H1 (cell line): ENCODE results near the gene FAM131A. TPM values are rescaled to one million over a fixed set of nuclear protein-coding genes. Genes with fewer than 3 reads are reported as not detected.
A peak's percentile ranks its signal among the peaks of the same experiment; 100 is the strongest.

Source experiments
- EGR1 ChIP-seq: IDR thresholded peaks from 2 replicates; pipeline ENCODE4 v1.6.1; 2011; ENCODE audit warnings: low read depth, low read length, borderline replicate concordance
- EP300 ChIP-seq, 2 experiments: IDR thresholded peaks; 1 replicate in 1 of 2; 2 replicates in 1 of 2; pipeline ENCODE4 v1.6.1; 2011 to 2012; ENCODE audit warnings: low read depth in 2 of 2, low read length in 2 of 2, mild to moderate bottlenecking in 2 of 2, borderline replicate concordance in 1 of 2, inconsistent platforms in 1 of 2, moderate library complexity in 1 of 2
- JUND ChIP-seq: IDR thresholded peaks from 2 replicates; pipeline ENCODE4 v1.6.1; 2011; ENCODE audit warnings: mild to moderate bottlenecking, improper control_type of control experiment, low read length
- KDM5A ChIP-seq: fragments of 200-600 bp; IDR thresholded peaks from 2 replicates; pipeline ENCODE4 v1.7.1; 2012; ENCODE audit warnings: mild to moderate bottlenecking, low read length, inconsistent platforms, mixed read lengths
- MAFK ChIP-seq: IDR thresholded peaks from 2 replicates; pipeline ENCODE4 v1.6.1; 2012; ENCODE audit warnings: low read depth, mild to moderate bottlenecking, improper control_type of control experiment, low read length
- NANOG ChIP-seq: IDR thresholded peaks from 2 replicates; pipeline ENCODE4 v1.6.1; 2011; ENCODE audit warnings: low read length, low read depth, mild to moderate bottlenecking, inconsistent platforms; ENCODE audit not compliant: insufficient read depth, poor library complexity, severe bottlenecking
- NRF1 ChIP-seq: IDR thresholded peaks from 2 replicates; pipeline ENCODE4 v1.6.1; 2011; ENCODE audit warnings: mild to moderate bottlenecking, low read depth, low read length, improper control_type of control experiment
- PHF8 ChIP-seq: fragments of 200-600 bp; sonication (generic); conservative IDR thresholded peaks from 2 replicates; pipeline ENCODE4 v1.7.1; 2012; ENCODE audit warnings: low read depth, mild to moderate bottlenecking, inconsistent platforms, low read length, moderate library complexity
- POLR2AphosphoS5 ChIP-seq: IDR thresholded peaks from 2 replicates; pipeline ENCODE4 v1.6.1; 2011; ENCODE audit warnings: low read depth, low read length
- POU5F1 ChIP-seq: IDR thresholded peaks from 2 replicates; pipeline ENCODE4 v1.6.1; 2011; ENCODE audit warnings: low read depth, mild to moderate bottlenecking, low read length, moderate library complexity
- RAD21 ChIP-seq, 2 experiments: IDR thresholded peaks in 1 of 2; conservative IDR thresholded peaks in 1 of 2; 2 replicates each; pipeline ENCODE4 v1.6.1; 2011; ENCODE audit warnings: low read depth in 2 of 2, low read length in 2 of 2, improper control_type of control experiment in 1 of 2, inconsistent platforms in 1 of 2, mild to moderate bottlenecking in 1 of 2, moderate library complexity in 1 of 2
- RFX5 ChIP-seq: IDR thresholded peaks from 2 replicates; pipeline ENCODE4 v1.6.1; 2011; ENCODE audit warnings: low read depth, low read length, improper control_type of control experiment, borderline replicate concordance
- SRF ChIP-seq: IDR thresholded peaks from 2 replicates; pipeline ENCODE4 v1.6.1; 2011; ENCODE audit warnings: mild to moderate bottlenecking, low read depth, low read length, moderate library complexity
- TCF12 ChIP-seq: IDR thresholded peaks from 2 replicates; pipeline ENCODE4 v1.6.1; 2011; ENCODE audit warnings: low read depth, mild to moderate bottlenecking, low read length
- polyA plus RNA-seq, 7 experiments: library from polyadenylated mRNA; depleted of rRNA in 3 of 7; stranded (reverse) in 5 of 7; unstranded in 2 of 7; fragments of >200 nt in 5 of 7; fragments of 200-250 nt in 2 of 7; gene quantifications; 1 replicate in 5 of 7; 2 replicates in 1 of 7; 4 replicates in 1 of 7; pipeline versions ENCODE4 v1.2.1 to v1.2.3, GENCODE V29; 2011 to 2013; ENCODE audit warnings: missing spikeins in 2 of 7, mixed read lengths in 2 of 7
- total RNA-seq: library from RNA; stranded (reverse); fragmentation: NEBNext Ultra II Directional; extraction: Animal tissue kit (Norgen Biotek cat#: 25700); gene quantifications from 2 replicates; pipeline ENCODE4 v1.2.1, GENCODE V29; 2021
- TF ChIP-seq, protein P1 (sequence below): IDR thresholded peaks from 2 replicates; pipeline ENCODE4 v1.6.1; 2011; ENCODE audit warnings: low read length, improper control_type of control experiment
- TF ChIP-seq, protein P2 (sequence below): IDR thresholded peaks from 2 replicates; pipeline ENCODE4 v1.6.1; 2011; ENCODE audit warnings: low read depth, mild to moderate bottlenecking, low read length; ENCODE audit not compliant: insufficient read depth
- TF ChIP-seq, protein P3 (sequence below): IDR thresholded peaks from 2 replicates; pipeline ENCODE4 v1.6.1; 2012; ENCODE audit warnings: inconsistent platforms
- TF ChIP-seq, protein P4 (sequence below): IDR thresholded peaks from 2 replicates; pipeline ENCODE4 v1.6.1; 2012; ENCODE audit warnings: inconsistent platforms

FAM131A gene
- total and polyA plus RNA-seq, 2 of the 8 experiments (the other 6 are each of a cell fraction or from before 2014, with no cell fraction given) = 16.0 to 21.9 TPM

DNA sequence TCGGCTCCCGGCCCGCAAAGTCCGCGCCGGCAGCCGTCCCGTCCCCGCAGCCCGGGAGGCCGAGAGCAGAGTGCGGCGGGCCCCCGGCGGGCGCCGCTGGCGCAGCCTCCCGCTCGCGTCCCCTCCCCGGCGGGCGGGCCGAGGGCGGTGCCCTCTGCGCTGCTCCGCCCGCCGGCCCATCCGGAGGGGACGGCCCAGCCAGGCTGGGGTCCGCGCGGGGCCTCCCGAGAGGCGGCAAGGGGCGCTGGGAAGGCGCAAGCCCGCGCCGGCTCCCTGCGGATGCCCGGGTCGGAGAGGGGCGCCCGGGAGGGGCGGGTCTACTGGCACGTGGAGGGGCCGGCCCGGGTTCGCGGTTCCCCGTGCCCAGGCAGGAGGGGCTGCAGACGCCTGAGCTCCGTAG, 24.1 kb downstream of the FAM131A start, which contains the start of the genes CLCN2 and POLR2H (continued):
- TF ChIP-seq KDM5A (no peak), NANOG (no peak), POLR2AphosphoS5 (no peak), EGR1 (0 out of 2 replicates have a peak, but pooled peaks have one; percentile 4), SRF (no peak), PHF8 (peak; percentile 56), RAD21 (IDR thresholded peaks at IDR 0.05 in 1 of 2, conservative IDR thresholded peaks at IDR 0.05 in 1 of 2; ENCODE audit: low read depth in 2 of 2, low read length in 2 of 2) (no peak), POU5F1 (no peak), RFX5 (no peak), NRF1 (no peak), JUND (no peak), TCF12 (no peak), MAFK (no peak), EP300 (IDR thresholded peaks at IDR 0.05; ENCODE audit: borderline replicate concordance in 1 of 2, low read depth in 2 of 2, low read length in 2 of 2) (no peak)
- TF ChIP-seq, protein P1, sequence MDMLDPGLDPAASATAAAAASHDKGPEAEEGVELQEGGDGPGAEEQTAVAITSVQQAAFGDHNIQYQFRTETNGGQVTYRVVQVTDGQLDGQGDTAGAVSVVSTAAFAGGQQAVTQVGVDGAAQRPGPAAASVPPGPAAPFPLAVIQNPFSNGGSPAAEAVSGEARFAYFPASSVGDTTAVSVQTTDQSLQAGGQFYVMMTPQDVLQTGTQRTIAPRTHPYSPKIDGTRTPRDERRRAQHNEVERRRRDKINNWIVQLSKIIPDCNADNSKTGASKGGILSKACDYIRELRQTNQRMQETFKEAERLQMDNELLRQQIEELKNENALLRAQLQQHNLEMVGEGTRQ = no peak
- TF ChIP-seq, protein P2, sequence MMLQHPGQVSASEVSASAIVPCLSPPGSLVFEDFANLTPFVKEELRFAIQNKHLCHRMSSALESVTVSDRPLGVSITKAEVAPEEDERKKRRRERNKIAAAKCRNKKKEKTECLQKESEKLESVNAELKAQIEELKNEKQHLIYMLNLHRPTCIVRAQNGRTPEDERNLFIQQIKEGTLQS = no peak
- TF ChIP-seq, protein P3, sequence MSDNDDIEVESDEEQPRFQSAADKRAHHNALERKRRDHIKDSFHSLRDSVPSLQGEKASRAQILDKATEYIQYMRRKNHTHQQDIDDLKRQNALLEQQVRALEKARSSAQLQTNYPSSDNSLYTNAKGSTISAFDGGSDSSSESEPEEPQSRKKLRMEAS = no peak
- TF ChIP-seq, protein P4, sequence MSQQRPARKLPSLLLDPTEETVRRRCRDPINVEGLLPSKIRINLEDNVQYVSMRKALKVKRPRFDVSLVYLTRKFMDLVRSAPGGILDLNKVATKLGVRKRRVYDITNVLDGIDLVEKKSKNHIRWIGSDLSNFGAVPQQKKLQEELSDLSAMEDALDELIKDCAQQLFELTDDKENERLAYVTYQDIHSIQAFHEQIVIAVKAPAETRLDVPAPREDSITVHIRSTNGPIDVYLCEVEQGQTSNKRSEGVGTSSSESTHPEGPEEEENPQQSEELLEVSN = peak; percentile 13; the same call in 1 of the 2 replicates
